LNCaP clone FGC (cell line): ENCODE results near the gene ANO6.

Experiments used
- DNase-seq: peaks from one replicate; pipeline ENCODE4 v3.0.0-alpha.2; 2011; ENCODE audit warnings: low read depth
- H3K4me3 ChIP-seq: 2 replicates; pipeline ENCODE4 v1.5.1; 2011; ENCODE audit warnings: mild to moderate bottlenecking, low read depth, low read length, control low read depth
- CTCF ChIP-seq: IDR thresholded peaks from 2 replicates; pipeline ENCODE4 v1.5.1; 2012; ENCODE audit warnings: mild to moderate bottlenecking; ENCODE audit not compliant: control insufficient read depth, insufficient read depth; ENCODE audit errors: extremely low read depth

The ANO6 gene

GRCh38 chr12:45324391-45324790 is 108.5 kb downstream of the ANO6 start:
- DNase-seq: no peak

GRCh38 chr12:45326358-45326975 is 110.6 kb downstream of the ANO6 start:
- no peak for DNase-seq
- TF ChIP-seq CTCF: no peak
- H3K4me3 ChIP-seq: no peak overlapping the region

More at GRCh38 chr12:45324391-45324790, 108.5 kb downstream of the ANO6 start:
- no peak for TF ChIP-seq CTCF
- no peak overlapping the region for H3K4me3 ChIP-seq

- no peak overlapping the region for H3K4me3 ChIP-seq
- TF ChIP-seq CTCF: no peak
- no peak for DNase-seq
These were observed 112.0 kb downstream of the ANO6 start for GRCh38 chr12:45327823-45328383.

DNA sequence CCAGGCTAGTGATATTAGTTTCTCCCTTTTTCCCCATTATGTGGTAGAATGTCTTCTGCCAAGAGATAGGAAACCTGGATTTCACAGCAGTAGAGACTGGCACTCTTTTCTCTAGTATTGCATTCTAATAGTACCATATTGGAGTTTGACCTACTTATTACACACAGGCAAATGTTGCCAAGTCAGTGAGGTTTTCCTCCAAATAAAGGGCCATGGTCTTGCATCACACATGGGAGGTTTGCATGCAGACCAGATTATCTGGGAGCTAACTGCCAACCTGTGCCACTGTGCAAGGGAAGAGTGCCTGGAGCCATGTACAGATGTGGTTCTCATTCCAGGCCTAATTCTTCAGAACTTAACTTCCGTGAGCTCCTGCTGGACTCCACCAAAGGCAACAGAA is 113.3 kb downstream of the ANO6 start:
- no peak for DNase-seq
- no peak for TF ChIP-seq CTCF
- no peak overlapping the region for H3K4me3 ChIP-seq

DNA sequence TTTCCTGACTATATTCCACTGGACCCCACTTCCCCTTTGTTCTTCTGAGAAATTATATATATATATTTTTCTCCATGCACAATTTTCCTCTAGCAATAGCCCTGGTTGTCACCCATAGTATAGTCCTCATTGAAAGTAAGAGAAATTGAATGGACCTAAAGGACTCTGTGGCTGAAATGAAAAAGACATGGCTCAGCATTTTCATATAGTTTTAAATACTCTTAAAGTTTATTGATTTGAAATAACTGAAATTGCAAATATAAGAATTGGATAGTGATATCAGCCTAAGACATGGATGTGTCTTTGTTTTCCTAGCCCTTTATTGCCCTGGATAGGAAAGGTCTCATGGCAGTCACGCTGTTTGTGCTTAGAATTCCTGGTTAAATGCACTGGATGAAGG is 113.8 kb downstream of the ANO6 start:
- no peak overlapping the region for H3K4me3 ChIP-seq
- DNase-seq: no peak
- no peak for TF ChIP-seq CTCF

DNA sequence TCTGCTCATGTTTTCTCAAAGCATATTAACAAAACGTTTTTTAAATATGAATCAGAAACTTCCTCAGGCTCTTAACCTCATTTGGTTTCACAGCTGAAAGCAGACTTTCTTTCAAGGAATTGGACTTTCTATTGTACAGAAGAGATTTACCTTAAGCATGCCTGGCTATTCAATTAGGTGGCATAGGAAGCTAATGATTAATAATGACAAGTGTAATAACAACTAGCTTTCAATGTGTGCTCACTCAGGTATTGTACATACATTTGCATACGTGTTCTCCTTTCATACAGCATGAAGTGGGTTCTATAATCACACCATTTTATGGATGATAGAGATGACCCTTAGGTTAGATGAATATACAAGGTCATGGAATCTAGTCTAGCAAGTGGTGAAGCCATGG is 115.7 kb downstream of the ANO6 start:
- no peak for TF ChIP-seq CTCF
- H3K4me3 ChIP-seq: no peak overlapping the region
- no peak for DNase-seq

- DNase-seq: no peak
- no peak for TF ChIP-seq CTCF
- H3K4me3 ChIP-seq: no peak overlapping the region
These were observed 118.5 kb downstream of the ANO6 start for GRCh38 chr12:45334396-45334795.
